Stimulated activated effector memory CD8-positive, alpha-beta T cell treated with anti-CD3 and anti-CD28 coated beads, Interleukin-12 subunit alpha, Interleukin-12 subunit beta, amount 100 ng/mL, for 72 hours (primary cell): Measurements from ENCODE around the gene DHX58.

Experiments used
- ATAC-seq: fragments of 150-1000 bp; cut with Tn5 transposase; 2 replicates; pipeline ENCODE4 v1.10.0; 2021
- DNase-seq, 2 donors: peaks; one replicate each; pipeline ENCODE4 v3.0.0; 2021 to 2022; ENCODE audit warnings: low spot score in 2 of 2
- H3K27ac Mint-ChIP-seq: one replicate; pipeline ENCODE4 v1.8.0; 2022; ENCODE audit warnings: mild to moderate bottlenecking, mixed read lengths
- H3K36me3 Mint-ChIP-seq: one replicate; pipeline ENCODE4 v1.8.0; 2022; ENCODE audit warnings: mild to moderate bottlenecking, mixed read lengths
- H3K4me1 Mint-ChIP-seq: one replicate; pipeline ENCODE4 v1.8.0; 2022; ENCODE audit warnings: mixed read lengths
- H3K4me3 Mint-ChIP-seq: one replicate; pipeline ENCODE4 v1.8.0; 2022; ENCODE audit warnings: mild to moderate bottlenecking, mixed read lengths
- H3K9me3 Mint-ChIP-seq: one replicate; pipeline ENCODE4 v1.8.0; 2022; ENCODE audit warnings: mixed read lengths

The DHX58 gene

GRCh38 chr17:42062681-42063080, 49.8 kb downstream of the DHX58 start:
- ATAC-seq (no peak), DNase-seq (no peak)
- Mint-ChIP-seq H3K4me1 (peaks cover 12% of the 10 kb centered on the region), H3K4me3 (no peak overlapping the region), H3K27ac (no peak overlapping the region), H3K9me3 (no peaks in the 10 kb centered on the region), H3K36me3 (peaks cover 6% of the 10 kb centered on the region)

- Mint-ChIP-seq H3K36me3 (peaks cover 6% of the 10 kb centered on the region), H3K27ac (no peak overlapping the region), H3K4me3 (no peak overlapping the region), H3K9me3 (no peaks in the 10 kb centered on the region), H3K4me1 (peaks cover 12% of the 10 kb centered on the region)
- no peak for ATAC-seq
- no peak for DNase-seq
Observed at GRCh38 chr17:42061646-42062487, 50.6 kb downstream of the DHX58 start.

- Mint-ChIP-seq H3K27ac (peak overlapping the region; percentile 18), H3K4me3 (no peak overlapping the region)
- ATAC-seq = no peak
Observed at GRCh38 chr17:42060231-42060630, 52.3 kb downstream of the DHX58 start.

GRCh38 chr17:42059815-42060214, 52.7 kb downstream of the DHX58 start:
- no peaks in the 10 kb centered on the region for H3K9me3 Mint-ChIP-seq
- DNase-seq = no peak
- H3K4me1 Mint-ChIP-seq = peaks cover 12% of the 10 kb centered on the region
- no peak for ATAC-seq
- H3K36me3 Mint-ChIP-seq = peaks cover 6% of the 10 kb centered on the region
- peak overlapping the region; percentile 18 for H3K27ac Mint-ChIP-seq
- H3K4me3 Mint-ChIP-seq = no peak overlapping the region

More at GRCh38 chr17:42060231-42060630, 52.3 kb downstream of the DHX58 start:
- peaks cover 6% of the 10 kb centered on the region for H3K36me3 Mint-ChIP-seq
- no peak for DNase-seq
- peaks cover 12% of the 10 kb centered on the region for H3K4me1 Mint-ChIP-seq
- no peaks in the 10 kb centered on the region for H3K9me3 Mint-ChIP-seq

GRCh38 chr17:42058063-42058462, 54.5 kb downstream of the DHX58 start:
- Mint-ChIP-seq H3K4me3 (no peak overlapping the region), H3K36me3 (no peaks in the 10 kb centered on the region), H3K9me3 (no peaks in the 10 kb centered on the region), H3K4me1 (no peaks in the 10 kb centered on the region), H3K27ac (no peak overlapping the region)
- ATAC-seq = no peak
- DNase-seq = no peak

DNA sequence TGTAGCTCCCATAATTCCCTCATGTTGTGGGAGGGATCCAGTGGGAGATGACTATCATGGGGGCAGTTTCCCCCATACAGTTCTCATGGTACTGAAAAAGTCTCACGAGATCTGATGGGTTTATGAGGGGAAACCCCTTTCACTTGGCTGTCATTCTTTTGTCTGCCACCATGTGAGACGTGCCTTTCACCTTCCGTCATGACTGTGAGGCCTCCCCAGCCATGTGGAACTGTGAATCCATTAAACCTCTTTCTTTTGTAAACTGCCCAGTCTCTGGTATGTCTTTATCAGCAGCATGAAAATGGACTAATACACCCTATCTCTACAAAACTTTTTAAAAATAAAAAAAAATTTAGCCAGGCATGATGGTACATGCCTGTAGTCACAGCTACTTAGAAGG, 55.9 kb downstream of the DHX58 start:
- ATAC-seq = no peak
- H3K36me3 Mint-ChIP-seq = no peaks in the 10 kb centered on the region
- H3K27ac Mint-ChIP-seq = no peak overlapping the region
- no peaks in the 10 kb centered on the region for H3K4me1 Mint-ChIP-seq
- no peak overlapping the region for H3K4me3 Mint-ChIP-seq
- no peak for DNase-seq
- no peaks in the 10 kb centered on the region for H3K9me3 Mint-ChIP-seq

DNA sequence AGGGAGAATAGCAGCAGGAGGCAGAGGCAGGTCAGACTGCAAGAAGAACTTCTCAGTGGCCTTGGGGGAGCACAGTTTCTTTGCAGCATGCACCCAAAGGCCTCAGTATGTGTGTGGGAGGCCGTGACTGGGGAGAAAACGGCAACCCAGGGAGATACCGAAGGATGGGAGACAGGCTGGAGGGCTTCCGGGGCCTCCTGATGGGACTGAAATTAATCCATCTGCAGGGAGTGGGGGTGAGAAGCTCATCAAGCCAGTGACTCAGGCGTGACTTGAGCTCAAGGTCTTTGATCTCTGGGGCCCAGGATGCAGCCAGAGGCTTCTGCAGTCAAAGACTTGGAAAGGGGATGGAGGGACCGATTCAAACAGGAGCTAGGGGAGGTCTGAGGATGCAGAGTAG, 57.0 kb downstream of the DHX58 start:
- no peaks in the 10 kb centered on the region for H3K36me3 Mint-ChIP-seq
- no peaks in the 10 kb centered on the region for H3K9me3 Mint-ChIP-seq

GRCh38 chr17:42055027-42055426, 57.5 kb downstream of the DHX58 start:
- no peaks in the 10 kb centered on the region for H3K36me3 Mint-ChIP-seq
- H3K4me1 Mint-ChIP-seq = peaks cover 7% of the 10 kb centered on the region
- DNase-seq (no peak), ATAC-seq (no peak)
- no peak overlapping the region for H3K4me3 Mint-ChIP-seq
- no peak overlapping the region for H3K27ac Mint-ChIP-seq
- no peaks in the 10 kb centered on the region for H3K9me3 Mint-ChIP-seq

More for the DNA sequence above, 57.0 kb downstream of the DHX58 start:
- no peak overlapping the region for H3K27ac Mint-ChIP-seq
- ATAC-seq = no peak
- H3K4me1 Mint-ChIP-seq = peaks cover 7% of the 10 kb centered on the region
- H3K4me3 Mint-ChIP-seq = no peak overlapping the region
- no peak for DNase-seq

GRCh38 chr17:42053731-42054500, 58.6 kb downstream of the DHX58 start:
- Mint-ChIP-seq H3K4me3 (no peak overlapping the region), H3K9me3 (no peaks in the 10 kb centered on the region), H3K27ac (no peak overlapping the region), H3K36me3 (no peaks in the 10 kb centered on the region), H3K4me1 (peaks cover 7% of the 10 kb centered on the region)
- ATAC-seq (no peak), DNase-seq (no peak)

DNA sequence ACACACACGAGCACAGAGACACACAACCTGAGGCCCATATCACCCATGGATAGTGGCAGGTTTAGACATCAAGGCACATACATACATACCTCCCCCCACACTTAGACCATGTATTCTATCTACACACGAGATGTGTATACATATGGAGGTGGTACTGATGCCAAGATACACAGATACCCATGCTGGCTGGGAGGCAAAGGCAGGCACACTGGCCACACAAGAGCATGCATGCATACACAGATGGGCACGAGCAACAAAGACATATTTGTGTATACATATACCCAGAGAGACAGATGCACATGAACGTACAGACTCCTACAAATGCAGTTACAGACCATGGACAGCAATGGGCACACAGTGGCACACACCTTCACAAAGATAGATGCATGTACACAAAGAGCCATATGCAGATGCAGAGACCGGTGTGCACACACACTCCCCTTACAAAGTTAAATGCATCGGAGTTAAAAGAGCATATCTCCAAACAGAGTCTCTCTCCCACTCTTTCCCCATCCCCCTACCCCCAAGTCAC, 60.1 kb downstream of the DHX58 start:
- no peak overlapping the region for H3K27ac Mint-ChIP-seq
- no peak overlapping the region for H3K4me3 Mint-ChIP-seq
- H3K36me3 Mint-ChIP-seq = no peaks in the 10 kb centered on the region
- H3K4me1 Mint-ChIP-seq = peaks cover 7% of the 10 kb centered on the region
- DNase-seq (no peak), ATAC-seq (no peak)
- H3K9me3 Mint-ChIP-seq = no peaks in the 10 kb centered on the region

- Mint-ChIP-seq H3K4me1 (peaks cover 7% of the 10 kb centered on the region), H3K36me3 (no peaks in the 10 kb centered on the region), H3K4me3 (peak overlapping the region; percentile 64), H3K9me3 (no peaks in the 10 kb centered on the region), H3K27ac (no peak overlapping the region)
- no peak for ATAC-seq
- DNase-seq = no peak
Observed at GRCh38 chr17:42051645-42052044, 60.9 kb downstream of the DHX58 start.
